Liver (tissue), 9 donors: ENCODE results near the gene PIEZO2. TPM values are rescaled to one million over a fixed set of nuclear protein-coding genes. Genes with fewer than 3 reads are reported as not detected.

Experiments
- DNase-seq: peaks from one replicate; pipeline ENCODE4 v3.0.0-alpha.2; 2017; ENCODE audit warnings: low spot score
- H3K27ac ChIP-seq, 2 donors: one replicate each; pipeline ENCODE4 v1.7.0; 2013; ENCODE audit warnings: inconsistent platforms in 2 of 2, low read length in 2 of 2, control low read depth in 1 of 2, low read depth in 1 of 2, mild to moderate bottlenecking in 1 of 2
- H3K27me3 ChIP-seq, 4 donors: one replicate each; pipeline versions ENCODE4 v1.6.1 to v1.7.0; 2013; ENCODE audit warnings: low read length in 3 of 4, inconsistent platforms in 1 of 4, mild to moderate bottlenecking in 1 of 4, moderate library complexity in 1 of 4; ENCODE audit not compliant: control insufficient read depth in 4 of 4, insufficient read depth in 4 of 4
- H3K36me3 ChIP-seq, 4 donors: one replicate each; pipeline versions ENCODE4 v1.6.1 to v1.7.0; 2013; ENCODE audit warnings: low read length in 3 of 4, mild to moderate bottlenecking in 3 of 4, low read depth in 1 of 4, moderate library complexity in 1 of 4; ENCODE audit not compliant: control insufficient read depth in 4 of 4, insufficient read depth in 3 of 4
- H3K4me1 ChIP-seq, 4 donors: one replicate each; pipeline versions ENCODE4 v1.6.1 to v1.7.0; 2013; ENCODE audit warnings: low read length in 3 of 4, mild to moderate bottlenecking in 3 of 4, moderate library complexity in 1 of 4; ENCODE audit not compliant: control insufficient read depth in 4 of 4, insufficient read depth in 4 of 4
- H3K4me3 ChIP-seq, 3 donors: one replicate each; pipeline versions ENCODE4 v1.6.1 to v1.7.0; 2013; ENCODE audit warnings: low read length in 3 of 3, control low read depth in 1 of 3, low read depth in 1 of 3, mild to moderate bottlenecking in 1 of 3
- H3K9ac ChIP-seq, 2 donors: one replicate each; pipeline ENCODE4 v1.7.0; 2013; ENCODE audit warnings: low read length in 2 of 2, mild to moderate bottlenecking in 2 of 2, moderate library complexity in 2 of 2, control low read depth in 1 of 2, low read depth in 1 of 2
- H3K9me3 ChIP-seq, 4 donors: one replicate each; pipeline versions ENCODE4 v1.6.1 to v1.7.0; 2013; ENCODE audit warnings: low read length in 3 of 4; ENCODE audit not compliant: control insufficient read depth in 4 of 4
- EGR1 ChIP-seq, 2 donors: IDR thresholded peaks; 2 replicates each; pipeline ENCODE4 v1.6.1; 2016 to 2018; ENCODE audit warnings: antibody characterized with exemption in 2 of 2, low read depth in 2 of 2
- FOXA2 ChIP-seq: IDR thresholded peaks from 2 replicates; pipeline ENCODE4 v1.6.1; 2016; ENCODE audit warnings: antibody characterized with exemption
- GABPA ChIP-seq, 2 donors: IDR thresholded peaks in 1 of 2; conservative IDR thresholded peaks in 1 of 2; 2 replicates each; pipeline ENCODE4 v1.6.1; 2016; ENCODE audit warnings: antibody characterized with exemption in 2 of 2, mild to moderate bottlenecking in 1 of 2, moderate library complexity in 1 of 2
- HNF4A ChIP-seq, 2 donors: conservative IDR thresholded peaks; 2 replicates each; pipeline ENCODE4 v1.6.1; 2016; ENCODE audit warnings: antibody characterized with exemption in 2 of 2, mild to moderate bottlenecking in 2 of 2
- HNF4G ChIP-seq: IDR thresholded peaks from 2 replicates; pipeline ENCODE4 v1.6.1; 2016; ENCODE audit warnings: antibody characterized with exemption
- JUND ChIP-seq, 2 donors: IDR thresholded peaks; 2 replicates each; pipeline ENCODE4 v1.6.1; 2016; ENCODE audit warnings: antibody characterized with exemption in 2 of 2
- NR2F2 ChIP-seq: IDR thresholded peaks from 2 replicates; pipeline ENCODE4 v1.6.1; 2016; ENCODE audit warnings: antibody characterized with exemption
- RAD21 ChIP-seq, 2 donors: IDR thresholded peaks; 2 replicates each; pipeline ENCODE4 v1.6.1; 2016; ENCODE audit warnings: antibody characterized with exemption in 2 of 2, mild to moderate bottlenecking in 2 of 2
- RXRA ChIP-seq, 2 donors: IDR thresholded peaks; 2 replicates each; pipeline ENCODE4 v1.6.1; 2017 to 2018; ENCODE audit warnings: antibody characterized with exemption in 2 of 2, mild to moderate bottlenecking in 1 of 2
- SP1 ChIP-seq: IDR thresholded peaks from 2 replicates; pipeline ENCODE4 v1.6.1; 2018; ENCODE audit warnings: antibody characterized with exemption, mild to moderate bottlenecking
- TAF1 ChIP-seq: conservative IDR thresholded peaks from 2 replicates; pipeline ENCODE4 v1.6.1; 2016; ENCODE audit warnings: antibody characterized with exemption, mild to moderate bottlenecking
- YY1 ChIP-seq: IDR thresholded peaks from 2 replicates; pipeline ENCODE4 v1.6.1; 2016; ENCODE audit warnings: antibody characterized with exemption, mild to moderate bottlenecking
- WGBS: extraction: QIAGEN DNeasy Blood & Tissue Kit; methylation state at CpG from one replicate; pipeline ENCODE4 v1.1.7; 2013; 5-methylcytosine and 5-hydroxymethylcytosine counted together
- polyA plus RNA-seq, 2 donors: library from polyadenylated mRNA; stranded (reverse) in 1 of 2; unstranded in 1 of 2; fragments of 200-250 nt in 1 of 2; fragments of >200 nt in 1 of 2; fragmentation: Nextera tagmentation in 1 of 2; extraction: Ambion mirVana in 1 of 2; gene quantifications; one replicate each; pipeline versions ENCODE4 v1.2.1 to v1.2.3, GENCODE V29; 2013 to 2015
- total RNA-seq, 2 donors: library from RNA; depleted of rRNA; stranded (reverse); fragments of >200 nt; gene quantifications; one replicate each; pipeline ENCODE4 v1.2.3, GENCODE V29; 2014
- TF ChIP-seq, protein P1 (sequence below): IDR thresholded peaks from 2 replicates; pipeline ENCODE4 v1.6.1; 2016; ENCODE audit warnings: antibody characterized with exemption
- TF ChIP-seq, protein P2 (sequence below): IDR thresholded peaks from 2 replicates; pipeline ENCODE4 v1.6.1; 2016; ENCODE audit warnings: antibody characterized with exemption
- TF ChIP-seq, protein P3 (sequence below): IDR thresholded peaks from 2 replicates; pipeline ENCODE4 v1.6.1; 2016; ENCODE audit warnings: antibody characterized with exemption
- TF ChIP-seq, protein P4 (sequence below): fragments of 150-350 bp; IDR thresholded peaks from 2 replicates; pipeline ENCODE4 v1.5.1; 2017; ENCODE audit warnings: improper control_type of control experiment, low read depth, low read length; ENCODE audit not compliant: missing input control
- TF ChIP-seq, protein P5 (sequence below): IDR thresholded peaks from 2 replicates; pipeline ENCODE4 v1.6.1; 2016; ENCODE audit warnings: antibody characterized with exemption, mild to moderate bottlenecking
- donor health status: healthy.
- donor health status: healthy.
- donor health status: healthy.
- donor health status: healthy.
- donor health status: healthy.

PIEZO2 gene
- total and polyA plus RNA-seq, 4 donors: 1.1 to 12.3 (median 4.8) TPM

DNA sequence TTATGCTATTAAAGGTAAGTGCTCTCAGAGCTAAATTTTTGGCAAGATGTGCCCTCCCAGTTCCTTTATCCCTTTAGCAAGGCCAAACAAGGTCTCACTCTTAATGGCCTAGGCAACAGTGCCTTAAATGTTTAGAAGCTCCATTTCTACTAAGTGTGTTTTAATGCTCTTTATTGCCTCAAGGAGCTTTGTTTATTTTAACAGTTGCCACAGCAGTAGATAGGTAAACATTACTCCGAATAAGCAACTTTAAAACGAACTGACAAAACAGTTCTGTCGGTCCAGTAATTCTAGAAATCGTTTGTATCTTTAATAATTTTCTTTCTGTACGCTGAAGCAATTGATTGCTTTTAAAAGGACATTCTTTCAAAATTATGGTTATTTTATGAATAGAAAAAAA lies 74.5 kb downstream of the PIEZO2 start:
- WGBS: 28% methylated on average over 5 of the region's 5 CpGs

DNA sequence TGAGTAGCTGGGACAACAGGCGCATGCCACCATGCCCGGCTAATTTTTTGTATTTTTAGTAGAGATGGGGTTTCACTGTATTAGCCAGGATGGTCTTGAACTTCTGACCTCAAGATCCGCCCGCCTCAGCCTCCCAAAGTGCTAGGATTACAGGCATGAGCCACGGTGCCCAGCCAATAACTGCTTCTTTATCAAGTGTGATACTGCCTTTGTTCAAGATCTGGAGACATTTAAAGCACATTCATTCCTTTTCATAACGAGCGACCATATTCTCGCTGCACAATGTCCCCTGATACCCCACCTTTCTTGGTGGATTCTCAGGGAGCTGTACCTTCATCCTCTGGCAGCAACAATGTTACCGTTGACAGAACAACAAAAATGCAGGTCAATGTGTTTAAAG lies 75.4 kb downstream of the PIEZO2 start:
- Histone ChIP-seq H3K9me3 (no peaks in the 10 kb centered on the region), H3K27ac (no peak overlapping the region), H3K27me3 (no peaks in the 10 kb centered on the region), H3K9ac (no peak overlapping the region), H3K36me3 (no peaks in the 10 kb centered on the region), H3K4me1 (peaks cover 1 to 15% (median 6%) of the 10 kb centered on the region in 4 donors), H3K4me3 (no peak overlapping the region)
- no peak for DNase-seq
- WGBS: 90% methylated on average over 9 of the region's 9 CpGs
- TF ChIP-seq, protein P1, sequence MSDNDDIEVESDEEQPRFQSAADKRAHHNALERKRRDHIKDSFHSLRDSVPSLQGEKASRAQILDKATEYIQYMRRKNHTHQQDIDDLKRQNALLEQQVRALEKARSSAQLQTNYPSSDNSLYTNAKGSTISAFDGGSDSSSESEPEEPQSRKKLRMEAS: no peak
- TF ChIP-seq, protein P2, sequence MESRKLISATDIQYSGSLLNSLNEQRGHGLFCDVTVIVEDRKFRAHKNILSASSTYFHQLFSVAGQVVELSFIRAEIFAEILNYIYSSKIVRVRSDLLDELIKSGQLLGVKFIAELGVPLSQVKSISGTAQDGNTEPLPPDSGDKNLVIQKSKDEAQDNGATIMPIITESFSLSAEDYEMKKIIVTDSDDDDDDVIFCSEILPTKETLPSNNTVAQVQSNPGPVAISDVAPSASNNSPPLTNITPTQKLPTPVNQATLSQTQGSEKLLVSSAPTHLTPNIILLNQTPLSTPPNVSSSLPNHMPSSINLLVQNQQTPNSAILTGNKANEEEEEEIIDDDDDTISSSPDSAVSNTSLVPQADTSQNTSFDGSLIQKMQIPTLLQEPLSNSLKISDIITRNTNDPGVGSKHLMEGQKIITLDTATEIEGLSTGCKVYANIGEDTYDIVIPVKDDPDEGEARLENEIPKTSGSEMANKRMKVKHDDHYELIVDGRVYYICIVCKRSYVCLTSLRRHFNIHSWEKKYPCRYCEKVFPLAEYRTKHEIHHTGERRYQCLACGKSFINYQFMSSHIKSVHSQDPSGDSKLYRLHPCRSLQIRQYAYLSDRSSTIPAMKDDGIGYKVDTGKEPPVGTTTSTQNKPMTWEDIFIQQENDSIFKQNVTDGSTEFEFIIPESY: no peak
- TF ChIP-seq NR2F2: no peak
- no peak for TF ChIP-seq HNF4G
- TF ChIP-seq GABPA (IDR thresholded peaks at IDR 0.05 in 1 of 2, conservative IDR thresholded peaks at IDR 0.05 in 1 of 2): no peak
- no peak for TF ChIP-seq YY1
- no peak for TF ChIP-seq FOXA2
- TF ChIP-seq EGR1 (IDR thresholded peaks at IDR 0.05; ENCODE audit: low read depth in 2 of 2): no peak
- TF ChIP-seq, protein P3, sequence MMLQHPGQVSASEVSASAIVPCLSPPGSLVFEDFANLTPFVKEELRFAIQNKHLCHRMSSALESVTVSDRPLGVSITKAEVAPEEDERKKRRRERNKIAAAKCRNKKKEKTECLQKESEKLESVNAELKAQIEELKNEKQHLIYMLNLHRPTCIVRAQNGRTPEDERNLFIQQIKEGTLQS: no peak
- no peak for TF ChIP-seq RXRA (IDR thresholded peaks at IDR 0.05)
- no peak for TF ChIP-seq JUND (IDR thresholded peaks at IDR 0.05)
- no peak for TF ChIP-seq SP1
- TF ChIP-seq, protein P4, sequence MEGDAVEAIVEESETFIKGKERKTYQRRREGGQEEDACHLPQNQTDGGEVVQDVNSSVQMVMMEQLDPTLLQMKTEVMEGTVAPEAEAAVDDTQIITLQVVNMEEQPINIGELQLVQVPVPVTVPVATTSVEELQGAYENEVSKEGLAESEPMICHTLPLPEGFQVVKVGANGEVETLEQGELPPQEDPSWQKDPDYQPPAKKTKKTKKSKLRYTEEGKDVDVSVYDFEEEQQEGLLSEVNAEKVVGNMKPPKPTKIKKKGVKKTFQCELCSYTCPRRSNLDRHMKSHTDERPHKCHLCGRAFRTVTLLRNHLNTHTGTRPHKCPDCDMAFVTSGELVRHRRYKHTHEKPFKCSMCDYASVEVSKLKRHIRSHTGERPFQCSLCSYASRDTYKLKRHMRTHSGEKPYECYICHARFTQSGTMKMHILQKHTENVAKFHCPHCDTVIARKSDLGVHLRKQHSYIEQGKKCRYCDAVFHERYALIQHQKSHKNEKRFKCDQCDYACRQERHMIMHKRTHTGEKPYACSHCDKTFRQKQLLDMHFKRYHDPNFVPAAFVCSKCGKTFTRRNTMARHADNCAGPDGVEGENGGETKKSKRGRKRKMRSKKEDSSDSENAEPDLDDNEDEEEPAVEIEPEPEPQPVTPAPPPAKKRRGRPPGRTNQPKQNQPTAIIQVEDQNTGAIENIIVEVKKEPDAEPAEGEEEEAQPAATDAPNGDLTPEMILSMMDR: no peak
- TF ChIP-seq RAD21 (IDR thresholded peaks at IDR 0.05): no peak
- TF ChIP-seq, protein P5, sequence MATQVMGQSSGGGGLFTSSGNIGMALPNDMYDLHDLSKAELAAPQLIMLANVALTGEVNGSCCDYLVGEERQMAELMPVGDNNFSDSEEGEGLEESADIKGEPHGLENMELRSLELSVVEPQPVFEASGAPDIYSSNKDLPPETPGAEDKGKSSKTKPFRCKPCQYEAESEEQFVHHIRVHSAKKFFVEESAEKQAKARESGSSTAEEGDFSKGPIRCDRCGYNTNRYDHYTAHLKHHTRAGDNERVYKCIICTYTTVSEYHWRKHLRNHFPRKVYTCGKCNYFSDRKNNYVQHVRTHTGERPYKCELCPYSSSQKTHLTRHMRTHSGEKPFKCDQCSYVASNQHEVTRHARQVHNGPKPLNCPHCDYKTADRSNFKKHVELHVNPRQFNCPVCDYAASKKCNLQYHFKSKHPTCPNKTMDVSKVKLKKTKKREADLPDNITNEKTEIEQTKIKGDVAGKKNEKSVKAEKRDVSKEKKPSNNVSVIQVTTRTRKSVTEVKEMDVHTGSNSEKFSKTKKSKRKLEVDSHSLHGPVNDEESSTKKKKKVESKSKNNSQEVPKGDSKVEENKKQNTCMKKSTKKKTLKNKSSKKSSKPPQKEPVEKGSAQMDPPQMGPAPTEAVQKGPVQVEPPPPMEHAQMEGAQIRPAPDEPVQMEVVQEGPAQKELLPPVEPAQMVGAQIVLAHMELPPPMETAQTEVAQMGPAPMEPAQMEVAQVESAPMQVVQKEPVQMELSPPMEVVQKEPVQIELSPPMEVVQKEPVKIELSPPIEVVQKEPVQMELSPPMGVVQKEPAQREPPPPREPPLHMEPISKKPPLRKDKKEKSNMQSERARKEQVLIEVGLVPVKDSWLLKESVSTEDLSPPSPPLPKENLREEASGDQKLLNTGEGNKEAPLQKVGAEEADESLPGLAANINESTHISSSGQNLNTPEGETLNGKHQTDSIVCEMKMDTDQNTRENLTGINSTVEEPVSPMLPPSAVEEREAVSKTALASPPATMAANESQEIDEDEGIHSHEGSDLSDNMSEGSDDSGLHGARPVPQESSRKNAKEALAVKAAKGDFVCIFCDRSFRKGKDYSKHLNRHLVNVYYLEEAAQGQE: no peak

More for the DNA sequence above, 74.5 kb downstream of the PIEZO2 start:
- Histone ChIP-seq H3K4me1 (peaks cover 1 to 15% (median 6%) of the 10 kb centered on the region in 4 donors), H3K27me3 (no peaks in the 10 kb centered on the region), H3K9ac (no peak overlapping the region), H3K9me3 (no peaks in the 10 kb centered on the region), H3K36me3 (no peaks in the 10 kb centered on the region), H3K4me3 (no peak overlapping the region), H3K27ac (peak overlapping the region in 1 of 2 donors; percentile 19)
- DNase-seq: no peak
- TF ChIP-seq TAF1 (no peak), HNF4A (conservative IDR thresholded peaks at IDR 0.05) (no peak), RAD21 (IDR thresholded peaks at IDR 0.05) (no peak), GABPA (IDR thresholded peaks at IDR 0.05 in 1 of 2, conservative IDR thresholded peaks at IDR 0.05 in 1 of 2) (no peak), SP1 (no peak), RXRA (IDR thresholded peaks at IDR 0.05) (no peak)
- TF ChIP-seq, protein P4: no peak
- TF ChIP-seq, protein P1: no peak
- TF ChIP-seq, protein P2: no peak
